ENCODE data around the gene LTB4R2.
"Not testable (repeated sequence)": the region's sequence is repeated elsewhere in the genome, so short reads cannot be mapped to it uniquely, and the experiment has no call there.

The LTB4R2 gene

GRCh38 chr14:24343795-24344660 is 34.1 kb downstream of the LTB4R2 start:
- DNase-seq (ENCODE audit: low read depth, low spot score): no peak
- WGBS (ENCODE audit: insufficient coverage, insufficient read length): no CpG with 5 or more reads among the region's 7 CpGs

DNA sequence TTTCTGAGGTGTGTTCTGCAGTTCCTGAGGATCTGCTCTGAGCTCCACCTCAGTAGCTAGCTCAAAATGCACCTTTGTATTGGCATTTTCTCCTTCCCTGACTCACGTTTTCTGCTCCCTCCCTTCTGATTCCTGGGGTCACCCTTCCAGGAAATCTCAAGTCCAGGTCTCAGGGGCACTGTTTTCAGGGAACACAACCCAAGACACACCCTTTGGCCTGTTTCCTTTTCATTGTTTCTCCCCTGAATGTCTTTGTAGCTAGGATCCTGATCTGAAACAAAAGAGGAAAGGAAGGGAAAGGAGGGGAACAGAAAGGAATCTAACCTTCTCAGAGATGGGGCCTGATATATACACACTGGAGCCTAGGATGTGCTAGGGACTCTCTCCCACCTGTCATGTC is 37.2 kb downstream of the LTB4R2 start:
- Histone ChIP-seq H3K9me3 (ENCODE audit: control insufficient read depth, insufficient read depth, low read length) (no peaks in the 10 kb centered on the region), H3K4me3 (ENCODE audit: low read length) (no peak overlapping the region), H3K4me1 (ENCODE audit: control insufficient read depth, insufficient read depth, low read length) (no peaks in the 10 kb centered on the region), H3K36me3 (ENCODE audit: control insufficient read depth, insufficient read depth, low read length) (no peaks in the 10 kb centered on the region), H3K27ac (ENCODE audit: low read length) (no peak overlapping the region), H3K27me3 (ENCODE audit: control insufficient read depth, insufficient read depth, low read length) (peaks cover 2% of the 10 kb centered on the region)
- no CpG with 5 or more reads among the region's 1 CpG for WGBS (ENCODE audit: insufficient coverage, insufficient read length)
- no peak for DNase-seq (ENCODE audit: low read depth, low spot score)

More at GRCh38 chr14:24343795-24344660, 34.1 kb downstream of the LTB4R2 start:
- peaks cover 22% of the 10 kb centered on the region; the same call in 1 of the 2 replicates for H3K27me3 ChIP-seq (ENCODE audit: control insufficient read depth, insufficient read depth, low read length)
- no peak overlapping the region for H3K4me3 ChIP-seq (ENCODE audit: low read length)
- H3K36me3 ChIP-seq (ENCODE audit: control insufficient read depth, insufficient read depth, low read length): no peaks in the 10 kb centered on the region
- no peak overlapping the region for H3K27ac ChIP-seq (ENCODE audit: low read length)
- H3K4me1 ChIP-seq (ENCODE audit: control insufficient read depth, insufficient read depth, low read length): no peaks in the 10 kb centered on the region; the same call in 1 of the 2 replicates
- H3K9me3 ChIP-seq (ENCODE audit: control insufficient read depth, insufficient read depth, low read length): no peaks in the 10 kb centered on the region

GRCh38 chr14:24348186-24348585 is 38.2 kb downstream of the LTB4R2 start:
- Histone ChIP-seq H3K27ac (ENCODE audit: low read length) (no peak overlapping the region), H3K4me3 (ENCODE audit: low read length) (no peak overlapping the region), H3K36me3 (ENCODE audit: control insufficient read depth, insufficient read depth, low read length) (no peaks in the 10 kb centered on the region), H3K27me3 (ENCODE audit: control insufficient read depth, insufficient read depth, low read length) (peaks cover 4% of the 10 kb centered on the region), H3K4me1 (ENCODE audit: control insufficient read depth, insufficient read depth, low read length) (no peaks in the 10 kb centered on the region), H3K9me3 (ENCODE audit: control insufficient read depth, insufficient read depth, low read length) (no peaks in the 10 kb centered on the region)
- WGBS (ENCODE audit: insufficient coverage, insufficient read length): no CpG with 5 or more reads among the region's 2 CpGs
- no peak for DNase-seq (ENCODE audit: low read depth, low spot score)

- DNase-seq (ENCODE audit: low read depth, low spot score): no peak
- H3K4me3 ChIP-seq (ENCODE audit: low read length): no peak overlapping the region
- no peaks in the 10 kb centered on the region for H3K4me1 ChIP-seq (ENCODE audit: control insufficient read depth, insufficient read depth, low read length)
- no peak overlapping the region for H3K27ac ChIP-seq (ENCODE audit: low read length)
- no peaks in the 10 kb centered on the region for H3K36me3 ChIP-seq (ENCODE audit: control insufficient read depth, insufficient read depth, low read length)
- H3K27me3 ChIP-seq (ENCODE audit: control insufficient read depth, insufficient read depth, low read length): peaks cover 3% of the 10 kb centered on the region
- no peaks in the 10 kb centered on the region for H3K9me3 ChIP-seq (ENCODE audit: control insufficient read depth, insufficient read depth, low read length)
- WGBS (ENCODE audit: insufficient coverage, insufficient read length): no CpG with 5 or more reads among the region's 5 CpGs
Measured at GRCh38 chr14:24349742-24350141, 39.8 kb downstream of the LTB4R2 start.

- no peaks in the 10 kb centered on the region for H3K4me1 ChIP-seq (ENCODE audit: control insufficient read depth, insufficient read depth, low read length)
- WGBS (ENCODE audit: insufficient coverage, insufficient read length): no CpG with 5 or more reads among the region's 4 CpGs
- peaks cover 3% of the 10 kb centered on the region for H3K27me3 ChIP-seq (ENCODE audit: control insufficient read depth, insufficient read depth, low read length)
- no peaks in the 10 kb centered on the region for H3K36me3 ChIP-seq (ENCODE audit: control insufficient read depth, insufficient read depth, low read length)
- H3K27ac ChIP-seq (ENCODE audit: low read length): no peak overlapping the region
- H3K9me3 ChIP-seq (ENCODE audit: control insufficient read depth, insufficient read depth, low read length): no peaks in the 10 kb centered on the region
- no peak overlapping the region for H3K4me3 ChIP-seq (ENCODE audit: low read length)
- DNase-seq (ENCODE audit: low read depth, low spot score): no peak
Measured at GRCh38 chr14:24351517-24351916, 41.6 kb downstream of the LTB4R2 start.

DNA sequence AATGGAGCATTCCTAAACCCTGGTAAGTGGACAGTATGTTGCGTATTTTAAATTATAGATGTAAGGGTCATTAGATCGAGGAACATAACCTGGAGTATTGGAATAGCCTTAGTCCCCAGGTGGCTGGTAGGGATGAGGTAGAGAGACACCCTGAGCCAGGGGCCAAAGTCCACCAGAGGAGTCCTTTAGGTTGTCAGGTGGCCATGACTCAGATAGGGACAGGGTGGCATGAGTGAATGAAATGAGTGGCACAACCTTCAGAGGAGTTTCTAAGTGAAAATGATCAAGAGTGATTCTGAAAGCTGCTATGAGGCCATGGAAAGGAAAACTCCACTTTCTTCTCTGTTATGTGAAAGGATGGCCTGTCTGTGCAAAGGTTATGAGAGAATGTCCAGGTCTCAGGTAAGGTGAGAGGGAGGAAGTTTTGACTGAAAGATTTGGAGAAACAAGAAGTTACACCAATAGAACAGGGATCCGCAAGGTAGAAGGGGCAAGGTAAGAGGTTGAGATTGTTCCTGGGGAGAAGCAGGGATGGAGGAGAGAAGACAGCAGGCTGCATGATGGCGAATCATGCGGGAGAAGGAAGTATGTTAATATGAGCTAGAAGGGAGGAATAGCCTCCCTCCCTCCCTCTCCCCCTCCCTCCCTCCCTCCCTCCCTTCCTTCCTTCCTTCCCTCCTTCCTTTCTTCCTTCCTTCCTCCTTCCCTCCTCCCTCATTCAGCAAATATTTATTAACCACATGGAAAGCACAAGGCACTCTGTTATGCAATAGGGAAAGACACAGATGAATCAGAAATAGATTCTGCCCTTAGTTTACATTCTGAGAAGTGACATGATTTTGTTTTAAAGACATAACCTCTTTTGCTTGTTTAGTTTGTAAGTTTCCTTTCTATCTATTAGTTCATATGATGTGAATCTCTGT is 43.9 kb downstream of the LTB4R2 start:
- DNase-seq (ENCODE audit: low read depth, low spot score): no peak
- no CpG with 5 or more reads among the region's 5 CpGs for WGBS (ENCODE audit: insufficient coverage, insufficient read length)
- Histone ChIP-seq H3K36me3 (ENCODE audit: control insufficient read depth, insufficient read depth, low read length) (no peaks in the 10 kb centered on the region), H3K9me3 (ENCODE audit: control insufficient read depth, insufficient read depth, low read length) (no peaks in the 10 kb centered on the region), H3K4me3 (ENCODE audit: low read length) (no peak overlapping the region), H3K27ac (ENCODE audit: low read length) (no peak overlapping the region), H3K27me3 (ENCODE audit: control insufficient read depth, insufficient read depth, low read length) (peaks cover 3% of the 10 kb centered on the region), H3K4me1 (ENCODE audit: control insufficient read depth, insufficient read depth, low read length) (no peaks in the 10 kb centered on the region)

GRCh38 chr14:24354482-24354825 is 44.5 kb downstream of the LTB4R2 start:
- H3K27ac ChIP-seq (ENCODE audit: low read length); H3K27me3 ChIP-seq (ENCODE audit: control insufficient read depth, insufficient read depth, low read length); H3K9me3 ChIP-seq (ENCODE audit: control insufficient read depth, insufficient read depth, low read length); H3K4me1 ChIP-seq (ENCODE audit: control insufficient read depth, insufficient read depth, low read length); H3K36me3 ChIP-seq (ENCODE audit: control insufficient read depth, insufficient read depth, low read length); H3K4me3 ChIP-seq (ENCODE audit: low read length); DNase-seq (ENCODE audit: low read depth, low spot score): not testable (repeated sequence)
- no CpG with 5 or more reads among the region's 3 CpGs for WGBS (ENCODE audit: insufficient coverage, insufficient read length)

DNA sequence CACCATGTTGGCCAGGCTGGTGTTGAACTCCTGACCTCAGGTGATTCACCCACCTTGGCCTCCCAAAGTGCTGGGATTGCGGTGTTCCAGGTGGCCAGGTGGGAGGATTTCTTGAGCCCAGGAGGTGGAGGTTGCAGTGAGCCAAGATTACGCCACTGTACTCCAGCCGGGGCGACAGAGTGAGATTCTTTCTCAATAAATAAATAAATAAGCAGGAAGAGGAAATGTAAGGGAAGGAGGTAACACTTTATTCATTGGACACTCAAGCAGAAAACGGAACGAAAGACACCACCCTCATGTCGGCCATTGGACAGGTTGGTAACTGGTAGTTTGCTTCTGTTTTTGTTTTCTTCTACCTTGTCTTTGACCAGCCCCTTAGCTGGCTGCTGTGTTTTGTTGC is 45.1 kb downstream of the LTB4R2 start:
- Histone ChIP-seq H3K36me3 (ENCODE audit: control insufficient read depth, insufficient read depth, low read length) (no peaks in the 10 kb centered on the region), H3K27ac (ENCODE audit: low read length) (no peak overlapping the region), H3K4me1 (ENCODE audit: control insufficient read depth, insufficient read depth, low read length) (no peaks in the 10 kb centered on the region), H3K4me3 (ENCODE audit: low read length) (no peak overlapping the region), H3K27me3 (ENCODE audit: control insufficient read depth, insufficient read depth, low read length) (peaks cover 2% of the 10 kb centered on the region), H3K9me3 (ENCODE audit: control insufficient read depth, insufficient read depth, low read length) (no peaks in the 10 kb centered on the region)
- DNase-seq (ENCODE audit: low read depth, low spot score): no peak
- no CpG with 5 or more reads among the region's 7 CpGs for WGBS (ENCODE audit: insufficient coverage, insufficient read length)

DNA sequence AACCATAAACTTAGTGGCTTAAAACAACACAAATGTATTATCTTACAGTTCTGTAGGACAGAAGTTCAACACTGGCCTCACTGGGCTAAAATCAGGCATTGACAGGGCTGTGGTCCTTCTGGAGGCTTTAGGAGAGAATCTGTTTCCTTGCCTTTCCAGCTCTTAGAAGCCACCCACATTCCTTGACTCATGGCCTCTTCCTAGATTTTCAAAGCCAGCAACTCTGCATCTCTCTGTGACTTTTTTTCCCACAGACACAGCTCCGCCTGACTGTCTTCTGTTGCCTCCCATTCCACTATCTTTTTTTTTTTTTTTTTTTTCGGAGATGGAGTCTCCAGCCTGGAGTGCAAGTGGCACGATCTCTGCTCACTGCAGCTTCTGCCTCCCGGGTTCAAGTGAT is 46.3 kb downstream of the LTB4R2 start:
- WGBS (ENCODE audit: insufficient coverage, insufficient read length): no CpG with 5 or more reads among the region's 4 CpGs
- H3K4me1 ChIP-seq (ENCODE audit: control insufficient read depth, insufficient read depth, low read length): no peaks in the 10 kb centered on the region
- H3K27ac ChIP-seq (ENCODE audit: low read length): no peak overlapping the region

GRCh38 chr14:24360281-24360680 is 50.3 kb downstream of the LTB4R2 start:
- whole genome bisulfite sequencing (ENCODE audit: insufficient coverage, insufficient read length): no CpG with 5 or more reads among the region's 3 CpGs
- H3K27me3 ChIP-seq (ENCODE audit: control insufficient read depth, insufficient read depth, low read length): no peaks in the 10 kb centered on the region
- H3K4me1 ChIP-seq (ENCODE audit: control insufficient read depth, insufficient read depth, low read length): no peaks in the 10 kb centered on the region
- no peak overlapping the region for H3K27ac ChIP-seq (ENCODE audit: low read length)
- no peak overlapping the region for H3K4me3 ChIP-seq (ENCODE audit: low read length)
- no peaks in the 10 kb centered on the region for H3K9me3 ChIP-seq (ENCODE audit: control insufficient read depth, insufficient read depth, low read length)
- H3K36me3 ChIP-seq (ENCODE audit: control insufficient read depth, insufficient read depth, low read length): no peaks in the 10 kb centered on the region
- no peak for DNase-seq (ENCODE audit: low read depth, low spot score)

More for the DNA sequence above, 46.3 kb downstream of the LTB4R2 start:
- Histone ChIP-seq H3K36me3 (ENCODE audit: control insufficient read depth, insufficient read depth, low read length) (no peaks in the 10 kb centered on the region), H3K27me3 (ENCODE audit: control insufficient read depth, insufficient read depth, low read length) (peaks cover 2% of the 10 kb centered on the region; the same call in 1 of the 2 replicates), H3K4me3 (ENCODE audit: low read length) (no peak overlapping the region), H3K9me3 (ENCODE audit: control insufficient read depth, insufficient read depth, low read length) (no peaks in the 10 kb centered on the region)
- DNase-seq (ENCODE audit: low read depth, low spot score): no peak
